OCI-M2 (cell line): Measurements from ENCODE around the gene ENTR1.
"Not testable (repeated sequence)": the region's sequence is repeated elsewhere in the genome, so short reads cannot be mapped to it uniquely, and the experiment has no call there.

Source experiments
- DNase-seq: peaks from one replicate; lab custom pipeline; 2025; ENCODE audit not compliant: unreplicated experiment; lab: John Stamatoyannopoulos, UW

ENTR1 gene

GRCh38 chr9:136438548-136439480 is 28.4 kb upstream of the ENTR1 start:
- no peak for DNase-seq

DNA sequence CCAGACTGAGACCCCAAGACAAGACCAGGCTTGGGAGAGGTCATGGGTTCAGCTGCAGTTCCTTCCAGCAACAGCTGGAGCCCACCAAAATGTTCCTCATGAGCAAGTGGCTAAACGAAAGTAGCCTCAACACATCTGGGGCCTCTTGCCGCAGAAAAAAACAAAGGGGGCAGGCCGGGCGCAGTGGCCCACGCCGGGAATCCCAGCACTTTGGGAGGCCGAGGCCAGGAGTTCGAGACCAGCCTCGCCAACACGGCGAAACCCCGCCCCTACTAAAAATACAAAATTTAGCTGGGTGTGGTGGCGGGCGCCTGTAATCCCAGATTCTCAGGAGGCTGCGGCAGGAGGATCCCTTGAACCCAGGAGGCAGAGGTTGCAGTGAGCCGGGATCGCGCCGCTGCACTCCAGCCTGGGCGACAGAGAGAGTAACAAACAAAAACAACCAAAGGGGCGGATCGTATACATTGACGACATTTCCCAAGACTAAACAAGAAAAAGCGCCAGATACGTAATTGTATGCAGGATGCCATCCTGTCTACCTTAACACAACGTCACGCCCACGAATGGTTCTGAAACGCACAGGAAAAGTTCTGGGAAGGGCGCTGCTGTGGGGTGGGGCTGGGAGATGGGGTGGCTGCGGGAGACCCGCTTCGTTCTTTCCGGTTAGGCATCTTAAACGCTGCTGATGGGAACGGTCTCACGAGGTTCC is 27.6 kb upstream of the ENTR1 start:
- DNase-seq = no peak

- DNase-seq = no peak
Observed at GRCh38 chr9:136437430-136437829, 27.0 kb upstream of the ENTR1 start.

DNA sequence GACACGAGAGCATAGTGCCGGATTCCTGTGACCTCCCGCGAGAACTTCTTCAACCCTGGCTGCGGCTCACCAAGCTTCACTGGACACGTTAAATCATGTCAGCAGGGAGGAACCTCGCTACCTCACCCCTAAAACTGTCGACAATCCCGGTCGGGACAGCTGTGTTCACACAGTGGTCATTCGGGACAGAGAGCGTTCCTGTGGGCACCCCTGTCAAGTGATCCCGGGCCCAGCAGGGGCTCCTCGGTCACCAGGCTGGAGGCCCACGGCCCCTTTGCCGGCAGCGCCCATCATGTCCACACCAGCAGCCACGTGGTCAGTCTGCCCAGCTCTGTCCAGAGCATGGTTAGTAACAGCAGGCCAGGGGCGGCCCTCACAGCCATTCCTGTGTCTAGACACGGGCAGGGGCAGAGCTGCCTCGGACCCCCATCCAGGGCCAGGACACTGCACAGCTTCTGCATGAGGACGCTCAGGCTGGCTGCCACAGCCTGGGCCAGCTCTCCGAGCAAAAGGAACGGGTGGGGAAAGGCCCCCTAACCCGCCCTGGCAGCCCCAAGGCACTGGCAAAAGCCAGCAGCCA is 25.7 kb upstream of the ENTR1 start:
- no peak for DNase-seq

DNA sequence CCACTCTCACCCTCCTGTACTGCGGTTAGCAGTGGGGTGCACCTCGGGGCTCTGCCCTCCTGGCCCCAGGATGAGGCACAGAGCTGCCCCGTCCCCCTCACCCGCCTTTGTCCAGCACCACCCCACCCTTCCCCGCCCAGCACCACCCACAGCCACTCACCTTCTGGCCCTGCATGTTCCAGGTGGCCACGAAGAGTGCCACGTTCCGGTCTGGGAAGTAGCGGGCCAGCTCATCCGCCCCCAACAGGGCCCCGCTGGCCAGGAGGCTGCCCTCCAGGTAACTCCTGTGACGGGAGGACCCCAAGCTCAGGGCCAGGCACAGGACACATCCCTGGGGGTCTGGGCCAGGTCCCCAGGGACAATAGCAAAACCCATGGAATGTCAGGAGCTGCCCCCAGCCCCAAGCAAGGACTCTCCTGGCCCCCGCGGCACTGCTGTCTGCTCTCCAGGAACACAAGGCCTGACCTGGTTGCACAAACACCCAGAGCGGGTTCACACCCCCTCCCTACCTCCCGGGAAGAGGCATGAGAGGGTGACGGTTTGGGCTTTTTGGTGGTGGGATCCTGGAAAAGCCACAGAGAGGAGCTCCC is 24.3 kb upstream of the ENTR1 start:
- no peak for DNase-seq

DNA sequence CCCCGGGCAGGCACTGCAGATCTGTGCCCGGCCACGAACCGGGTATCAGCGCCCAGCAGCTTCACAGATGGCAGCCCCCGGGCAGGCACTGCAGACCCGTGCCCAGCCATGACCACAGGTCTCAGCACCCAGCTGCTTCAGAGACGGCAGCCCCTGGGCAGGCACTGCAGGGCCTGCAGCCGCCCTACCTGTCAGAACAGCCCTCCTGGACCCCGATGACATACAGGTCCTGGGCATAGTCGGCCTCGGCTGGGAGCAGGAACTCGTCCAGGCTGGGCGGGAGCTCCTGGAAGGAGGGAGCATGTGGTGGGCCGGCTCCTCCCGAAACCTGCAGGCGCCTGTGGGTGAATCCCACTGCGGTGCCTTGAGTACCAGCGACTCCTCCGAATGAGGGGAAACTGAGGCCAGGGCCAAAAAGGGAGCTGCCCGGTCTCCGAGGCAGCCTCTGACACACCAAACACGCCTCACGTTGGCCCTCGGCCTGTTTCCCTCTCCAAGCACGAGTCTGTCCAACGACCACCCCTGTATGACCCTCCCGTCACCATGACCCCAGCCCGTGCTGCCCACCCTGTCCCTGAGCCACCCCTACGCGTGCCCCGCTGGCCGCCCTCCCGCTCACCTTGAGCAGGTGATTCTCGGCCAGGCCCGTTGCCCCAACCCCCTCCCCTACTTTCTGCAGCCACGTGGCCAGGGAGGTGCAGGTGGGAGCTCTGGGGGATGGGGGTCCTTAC is 23.6 kb upstream of the ENTR1 start:
- DNase-seq = no peak

DNA sequence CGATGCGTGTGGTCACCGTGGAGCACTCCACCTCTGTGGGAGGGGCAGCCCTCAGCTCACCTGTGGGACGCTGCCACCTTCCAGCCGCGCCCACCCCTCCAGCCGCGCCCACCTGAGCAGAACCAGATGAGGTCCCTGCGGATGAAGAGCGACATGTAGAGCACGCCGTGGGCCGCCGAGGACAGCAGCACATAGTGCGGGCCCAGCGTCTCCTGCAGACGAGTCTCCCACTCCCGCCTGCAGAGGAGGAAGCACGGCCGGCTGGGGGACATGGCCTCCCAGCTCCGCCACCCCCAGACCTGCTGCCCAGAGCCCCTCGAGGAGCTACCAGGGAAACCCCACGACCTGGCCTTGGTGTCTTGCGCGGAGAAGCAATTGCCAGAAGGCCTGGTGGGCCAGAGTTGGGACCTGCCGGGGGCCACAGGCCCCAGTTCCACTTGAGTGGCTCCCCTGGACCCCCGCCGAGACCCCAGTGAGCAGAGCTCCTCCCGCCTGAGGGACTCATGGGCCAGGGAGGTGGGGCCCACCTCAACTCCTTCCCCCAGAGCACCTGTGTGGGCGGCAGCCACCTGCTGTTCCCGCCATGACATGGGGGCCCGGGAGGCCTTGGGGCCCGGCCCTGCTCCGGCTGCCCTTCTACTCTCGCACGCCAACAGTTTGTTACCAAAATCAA is 22.8 kb upstream of the ENTR1 start:
- no peak for DNase-seq

DNA sequence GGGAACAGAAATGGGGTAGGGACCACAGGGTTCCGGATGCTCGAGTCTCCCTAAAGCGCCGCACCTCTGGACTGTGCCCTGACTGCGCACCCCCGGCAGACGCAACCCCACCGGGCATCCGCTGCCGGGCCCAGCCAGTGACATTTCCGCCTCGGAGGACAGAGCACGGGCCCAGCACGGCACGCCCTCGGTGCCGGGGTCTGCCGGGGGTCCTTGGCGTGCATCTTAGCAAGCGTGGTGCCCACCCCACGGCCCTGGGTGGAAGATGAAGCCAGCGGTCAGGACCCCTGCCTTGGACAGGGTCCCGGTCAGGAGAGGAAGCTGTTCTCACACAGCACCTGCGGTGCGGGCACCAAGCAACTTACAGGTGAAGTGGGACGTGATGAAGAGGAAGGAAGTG is 22.2 kb upstream of the ENTR1 start:
- no peak for DNase-seq

DNA sequence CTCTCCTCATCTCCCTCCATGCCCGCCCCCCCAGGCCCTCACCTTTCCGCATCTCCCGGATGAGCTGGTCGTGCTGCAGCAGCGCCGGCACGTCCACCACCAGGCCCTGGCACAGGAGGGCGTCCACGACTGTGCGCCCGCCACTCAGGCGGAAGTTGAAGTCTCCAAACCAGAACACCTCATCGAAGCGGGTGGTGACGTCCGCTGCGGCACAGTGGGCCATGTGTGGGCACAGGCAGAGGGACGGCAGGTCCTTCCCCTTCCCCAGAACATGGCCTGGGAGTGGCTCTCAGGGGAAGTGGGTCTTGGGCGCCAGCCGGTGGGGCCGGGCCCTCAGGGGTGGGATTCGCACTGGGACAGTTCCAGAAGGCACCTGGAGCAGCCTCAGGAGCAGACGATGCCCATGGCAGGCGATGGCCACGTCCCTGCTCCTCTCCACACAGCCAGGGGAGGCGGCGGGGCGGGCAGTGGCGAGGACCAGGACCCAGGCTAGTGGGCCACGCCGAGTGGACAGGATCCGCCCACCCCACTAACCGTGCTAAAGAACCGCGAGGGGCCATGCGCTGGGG is 21.5 kb upstream of the ENTR1 start:
- DNase-seq = no peak

- no peak for DNase-seq
Observed at GRCh38 chr9:136430588-136431234, 20.3 kb upstream of the ENTR1 start.

DNA sequence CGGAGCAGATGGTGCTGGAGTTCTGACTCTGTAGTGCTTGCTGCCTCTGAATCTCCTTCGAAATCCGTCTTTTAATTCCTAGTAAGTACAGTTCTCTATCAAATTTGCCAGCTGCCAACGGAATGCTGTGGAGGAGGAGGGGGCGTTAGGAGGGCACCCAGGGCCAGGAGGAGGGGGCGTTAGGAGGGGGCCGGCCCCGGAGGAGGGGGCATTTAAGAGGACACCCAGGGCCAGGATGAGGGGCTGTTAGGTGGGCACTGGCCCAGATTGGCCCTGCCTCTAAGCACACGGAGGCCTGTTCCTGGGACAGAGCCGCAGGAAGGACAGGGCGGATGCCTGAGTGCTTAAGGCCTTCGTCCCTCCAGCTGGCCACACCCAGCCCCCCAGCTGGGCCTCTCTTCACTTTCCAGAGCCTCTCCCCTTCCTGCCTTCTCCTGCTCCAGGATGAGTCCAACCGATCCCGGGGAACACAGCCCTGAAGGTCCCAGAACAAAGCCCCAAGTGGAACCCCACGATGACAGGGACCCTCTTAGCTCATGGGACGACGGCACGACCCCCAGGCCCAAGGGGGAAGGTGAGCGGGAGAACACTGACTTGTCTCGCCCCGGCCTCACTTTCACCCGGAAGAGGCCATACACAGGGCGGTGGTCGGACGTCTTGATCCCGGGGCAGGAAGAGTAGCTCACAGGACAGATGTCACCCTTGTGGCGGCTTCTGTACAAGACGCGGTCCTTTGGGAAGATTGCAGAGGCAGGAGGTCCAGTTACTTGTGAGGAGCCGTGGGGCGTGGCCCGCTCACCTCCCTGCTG is 19.5 kb upstream of the ENTR1 start:
- no peak for DNase-seq

GRCh38 chr9:136429075-136429628 is 18.7 kb upstream of the ENTR1 start:
- DNase-seq = no peak

GRCh38 chr9:136426787-136427186 is 16.4 kb upstream of the ENTR1 start:
- no peak for DNase-seq

DNA sequence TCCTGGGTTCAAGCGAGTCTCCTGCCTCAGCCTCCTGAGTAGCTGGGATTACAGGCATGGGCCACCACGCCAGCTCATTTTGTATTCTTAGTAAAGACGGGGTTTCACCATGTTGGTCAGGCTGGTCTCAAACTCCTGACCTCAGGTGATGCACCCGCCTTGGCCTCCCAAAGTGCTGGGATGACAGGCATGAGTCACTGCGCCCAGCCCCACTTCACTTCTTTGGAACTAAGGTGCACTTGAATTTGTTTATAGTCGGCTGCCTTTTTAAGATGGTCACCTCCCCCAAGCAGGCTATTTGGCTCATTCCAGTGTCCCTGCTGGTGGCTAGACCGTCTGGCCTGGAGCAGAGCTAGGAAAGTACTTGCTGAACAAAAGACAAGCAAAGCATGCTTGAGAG is 15.0 kb upstream of the ENTR1 start:
- DNase-seq = not testable (repeated sequence)

DNA sequence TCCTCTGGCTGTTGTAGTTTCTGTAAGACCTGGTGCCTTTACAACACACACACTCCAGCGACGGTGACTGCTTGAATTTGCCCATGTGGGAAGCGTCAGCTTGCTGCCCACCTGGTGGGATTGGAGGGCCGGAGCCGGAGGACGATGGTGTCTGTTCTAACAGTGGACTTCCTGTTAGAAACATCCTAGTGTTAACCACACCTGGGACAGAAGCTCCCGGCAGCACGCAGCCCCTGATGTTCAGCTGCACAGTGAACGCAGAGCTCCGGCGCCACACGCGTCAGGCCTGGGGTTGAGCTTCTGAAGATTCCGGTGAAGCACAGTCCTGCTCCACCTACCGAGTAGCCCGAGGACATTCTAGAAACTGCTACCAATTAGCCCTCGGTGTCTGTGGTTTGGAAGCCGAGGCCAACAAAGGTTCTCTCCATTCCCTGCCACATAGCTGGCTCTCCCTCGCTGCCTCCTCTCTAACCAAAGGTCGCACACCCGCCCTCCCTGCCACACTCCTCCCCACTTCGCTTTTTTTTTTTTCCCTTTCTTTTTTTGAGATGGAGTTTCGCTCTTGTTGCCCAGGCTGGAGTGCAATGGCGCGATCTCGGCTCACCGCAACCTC is 14.4 kb upstream of the ENTR1 start:
- DNase-seq = no peak

DNA sequence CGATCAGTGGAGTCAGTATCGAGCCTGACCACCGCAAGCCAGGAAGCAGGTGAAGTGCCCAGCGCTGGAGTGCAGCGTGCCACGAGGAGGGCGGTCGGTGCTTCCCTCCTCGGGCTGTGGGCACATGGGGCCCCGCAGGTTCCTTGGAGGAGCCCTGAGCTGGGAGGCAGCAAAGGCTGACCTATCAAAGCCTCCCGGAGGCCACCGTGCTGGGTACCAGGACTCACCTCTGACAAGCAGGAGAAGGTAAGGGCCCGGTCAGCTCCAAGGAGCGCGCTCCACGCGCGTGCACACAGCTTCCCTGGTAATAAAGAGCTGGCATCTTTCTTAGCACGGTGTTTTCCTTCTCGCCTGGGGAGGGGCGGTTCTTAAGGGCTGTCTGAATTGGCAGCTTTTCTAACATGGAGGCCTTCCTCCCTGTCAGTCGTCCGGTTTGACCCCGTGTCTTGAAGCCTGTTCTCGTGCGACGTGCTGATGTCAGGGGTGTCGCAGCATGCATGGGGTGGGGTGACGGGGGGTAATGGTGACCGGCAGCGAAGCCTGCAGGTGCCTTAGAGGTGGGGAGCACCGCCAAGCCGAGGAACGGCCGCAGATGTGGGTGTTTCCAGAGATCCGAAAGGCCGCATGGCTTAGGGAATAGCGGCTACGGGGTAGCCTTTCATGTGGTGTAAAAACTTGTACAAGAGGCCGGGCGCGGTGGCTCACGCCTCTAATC is 13.2 kb upstream of the ENTR1 start:
- DNase-seq = no peak

DNA sequence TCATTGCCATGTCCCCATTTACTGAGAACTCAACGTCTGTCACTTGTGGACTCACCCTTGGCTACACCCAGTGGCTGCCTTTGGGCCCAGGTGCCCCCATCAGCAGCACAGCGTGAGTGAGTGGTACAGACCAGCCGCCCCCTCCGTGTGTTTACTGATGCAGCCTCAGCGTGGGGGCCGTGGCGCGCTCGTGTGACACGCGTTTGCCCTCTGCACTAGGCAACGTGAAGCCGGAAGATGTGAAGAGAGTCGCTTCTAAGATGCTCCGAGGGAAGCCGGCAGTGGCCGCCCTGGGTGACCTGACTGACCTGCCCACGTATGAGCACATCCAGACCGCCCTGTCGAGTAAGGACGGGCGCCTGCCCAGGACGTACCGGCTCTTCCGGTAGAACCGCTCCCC is 12.5 kb upstream of the ENTR1 start:
- DNase-seq = no peak
